Islet precursor cell (in vitro differentiated cells): ENCODE data around the gene ZDHHC14.
"Not testable (repeated sequence)": the region's sequence is repeated elsewhere in the genome, so short reads cannot be mapped to it uniquely, and the experiment has no call there.

ENCODE experiments used
- DNase-seq: peaks from one replicate; pipeline ENCODE4 v3.0.0-alpha.2; 2018

The ZDHHC14 gene

GRCh38 chr6:157407646-157408045 lies 26.7 kb downstream of the ZDHHC14 start:
- no peak for DNase-seq

GRCh38 chr6:157408427-157408826 lies 27.4 kb downstream of the ZDHHC14 start:
- not testable (repeated sequence) for DNase-seq

DNA sequence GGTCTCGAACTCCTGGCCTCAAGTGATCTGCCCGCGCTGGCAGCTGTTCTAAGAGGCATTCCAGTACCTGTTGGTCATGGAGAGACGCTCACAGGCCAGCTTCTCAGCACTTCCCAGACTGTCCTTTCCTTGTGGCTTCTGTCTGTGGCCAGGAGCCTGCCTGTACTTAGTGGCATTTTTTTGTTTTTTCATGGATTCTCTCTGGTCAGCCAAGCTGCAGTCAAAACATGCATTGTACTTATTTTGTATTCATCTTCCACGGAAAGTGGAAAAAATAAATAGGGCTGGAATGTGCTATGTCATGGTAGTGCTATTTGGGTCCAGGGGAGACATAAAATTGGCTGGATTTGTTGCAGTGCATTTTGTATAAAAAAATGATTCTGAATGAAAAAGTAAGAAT lies 29.1 kb downstream of the ZDHHC14 start:
- peak; percentile 48 for DNase-seq

DNA sequence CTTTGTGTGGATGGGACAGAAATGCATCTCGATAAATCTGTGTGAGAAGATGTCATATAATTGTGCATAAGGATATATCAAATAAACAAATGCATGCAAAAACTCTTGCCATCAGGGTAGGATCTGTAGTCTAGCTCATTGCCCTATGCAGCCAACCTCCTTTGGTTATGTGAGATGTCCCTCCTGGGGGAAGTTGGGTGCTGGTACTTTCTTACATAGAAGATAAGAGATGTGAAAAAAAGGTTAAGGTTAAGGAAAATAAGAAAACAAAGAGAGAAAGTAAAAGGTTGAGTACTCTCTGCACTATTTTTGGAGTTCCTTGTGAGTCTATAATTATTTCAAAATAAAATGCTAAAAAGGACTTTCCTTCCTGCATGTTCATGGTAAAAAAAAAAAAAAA lies 30.4 kb downstream of the ZDHHC14 start:
- DNase-seq = peak; percentile 2

DNA sequence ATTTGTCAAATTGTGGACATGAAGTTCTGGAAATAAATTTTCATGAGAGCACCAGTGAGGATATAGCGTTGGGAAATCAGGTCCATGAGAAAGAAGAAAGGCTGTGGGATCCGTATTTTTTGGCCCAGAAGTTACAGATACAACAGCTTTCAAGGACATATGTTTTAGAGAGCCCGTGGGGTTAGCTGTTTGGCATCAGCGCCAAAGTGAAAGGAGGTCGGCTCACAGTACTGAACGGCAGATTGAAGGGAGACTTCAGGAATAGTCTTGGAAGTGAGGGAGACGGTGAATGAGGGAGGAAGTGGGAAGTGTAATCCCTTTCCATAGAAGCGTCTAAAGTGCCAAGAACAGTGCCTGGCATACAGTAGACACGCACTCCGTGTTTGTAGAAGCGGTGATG lies 31.8 kb downstream of the ZDHHC14 start:
- no peak for DNase-seq

- no peak for DNase-seq
These were observed 39.5 kb downstream of the ZDHHC14 start for GRCh38 chr6:157420497-157420896.

GRCh38 chr6:157424491-157425020 lies 43.6 kb downstream of the ZDHHC14 start:
- DNase-seq = no peak

GRCh38 chr6:157427969-157428368 lies 47.0 kb downstream of the ZDHHC14 start:
- no peak for DNase-seq

DNA sequence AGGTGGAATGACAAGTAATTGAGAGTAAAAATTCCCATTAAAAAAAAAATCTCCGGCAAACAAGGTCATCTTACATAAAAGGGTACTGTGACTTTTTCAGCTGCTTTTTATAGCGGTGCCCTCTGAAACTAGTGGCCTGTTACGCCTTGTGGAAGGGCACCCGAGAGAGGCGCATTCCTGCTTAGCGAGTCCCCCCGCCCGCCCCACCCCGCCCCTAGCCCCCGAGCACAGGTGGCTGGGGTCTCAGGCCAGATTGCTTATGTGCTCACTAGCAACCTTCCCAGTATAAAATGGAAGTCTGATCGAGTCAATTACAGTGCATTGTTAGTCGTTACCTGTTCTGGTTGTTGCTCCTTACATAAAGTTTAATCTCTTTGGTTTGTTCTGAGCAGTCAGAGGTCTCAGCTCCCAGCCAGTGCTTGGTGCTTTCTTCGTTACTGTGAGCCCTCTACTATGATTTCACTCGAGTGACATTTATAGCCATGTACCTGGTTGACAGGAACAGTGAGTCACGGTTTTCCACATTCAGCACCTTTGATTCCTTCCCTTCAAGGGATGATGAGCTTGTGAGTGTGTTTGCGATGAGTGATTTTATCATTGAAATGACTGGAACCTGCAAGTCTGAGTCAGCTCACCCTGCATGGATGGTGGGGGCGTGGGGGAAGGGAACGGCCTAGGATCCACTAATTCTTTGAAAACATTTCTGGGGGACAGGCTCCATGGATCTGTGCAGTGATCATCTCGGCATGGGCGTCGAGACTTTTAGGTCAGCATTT lies 47.6 kb downstream of the ZDHHC14 start:
- peak; percentile 90 for DNase-seq

DNA sequence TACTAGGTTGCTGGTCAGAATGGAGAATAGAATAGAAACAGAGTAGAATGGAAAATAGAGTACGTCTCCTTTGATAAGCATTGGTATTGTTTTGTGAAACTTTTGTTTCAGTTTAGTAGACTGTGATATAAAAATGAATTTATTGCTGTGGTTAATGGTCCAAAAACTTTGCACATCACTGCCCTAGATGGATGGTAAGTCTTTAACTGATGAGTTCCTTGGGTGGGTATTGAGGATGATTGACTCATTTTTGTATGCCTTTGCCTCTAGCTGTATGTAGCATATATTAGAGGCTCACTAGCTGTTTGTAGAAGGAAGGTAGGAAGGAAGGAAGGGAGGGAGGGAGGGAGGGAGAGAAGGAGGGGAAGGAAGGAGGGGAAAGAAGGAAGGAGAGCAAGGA lies 48.3 kb downstream of the ZDHHC14 start:
- DNase-seq = no peak

- no peak for DNase-seq
These were observed 49.8 kb downstream of the ZDHHC14 start for GRCh38 chr6:157430834-157431233.

GRCh38 chr6:157432231-157432891 lies 51.4 kb downstream of the ZDHHC14 start:
- no peak for DNase-seq

DNA sequence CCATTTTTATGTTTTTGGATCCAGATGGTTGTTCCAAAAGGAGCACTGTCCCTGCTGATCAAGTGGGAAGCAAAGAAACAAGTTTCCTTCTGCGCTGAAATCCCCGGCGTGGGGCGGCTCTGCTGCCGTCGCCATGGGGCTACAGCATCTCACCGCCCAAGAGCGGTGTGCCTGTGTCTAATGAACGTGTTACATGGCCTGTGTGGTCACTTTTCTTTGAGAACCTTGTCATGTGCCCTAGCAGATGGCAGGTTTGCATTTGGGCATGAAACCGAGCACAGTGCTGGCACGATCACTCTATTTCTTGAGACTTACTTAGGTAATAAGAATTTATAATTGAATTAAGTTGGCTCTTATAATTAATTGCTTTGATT lies 51.9 kb downstream of the ZDHHC14 start:
- DNase-seq = no peak

DNA sequence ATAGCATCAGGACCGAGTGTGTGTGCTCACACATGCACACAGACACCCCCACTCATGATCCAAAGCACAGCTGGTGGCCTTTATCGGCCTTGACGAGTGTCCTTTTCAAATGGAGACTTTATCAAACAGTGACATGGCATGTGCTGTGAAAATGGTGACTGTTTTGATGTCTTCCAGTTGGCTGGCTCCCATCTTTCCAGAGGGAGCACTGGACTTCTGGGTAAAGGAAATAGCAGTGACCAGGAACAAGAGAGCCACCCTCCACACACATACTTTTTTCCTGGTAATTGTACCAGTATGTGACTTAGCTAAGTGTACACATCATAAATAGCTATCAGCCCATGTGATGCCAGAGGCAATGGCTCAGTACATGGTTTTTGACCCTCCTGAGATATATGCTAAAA lies 52.7 kb downstream of the ZDHHC14 start:
- no peak for DNase-seq

- no peak for DNase-seq
These were observed 53.5 kb downstream of the ZDHHC14 start for GRCh38 chr6:157434349-157435033.

DNA sequence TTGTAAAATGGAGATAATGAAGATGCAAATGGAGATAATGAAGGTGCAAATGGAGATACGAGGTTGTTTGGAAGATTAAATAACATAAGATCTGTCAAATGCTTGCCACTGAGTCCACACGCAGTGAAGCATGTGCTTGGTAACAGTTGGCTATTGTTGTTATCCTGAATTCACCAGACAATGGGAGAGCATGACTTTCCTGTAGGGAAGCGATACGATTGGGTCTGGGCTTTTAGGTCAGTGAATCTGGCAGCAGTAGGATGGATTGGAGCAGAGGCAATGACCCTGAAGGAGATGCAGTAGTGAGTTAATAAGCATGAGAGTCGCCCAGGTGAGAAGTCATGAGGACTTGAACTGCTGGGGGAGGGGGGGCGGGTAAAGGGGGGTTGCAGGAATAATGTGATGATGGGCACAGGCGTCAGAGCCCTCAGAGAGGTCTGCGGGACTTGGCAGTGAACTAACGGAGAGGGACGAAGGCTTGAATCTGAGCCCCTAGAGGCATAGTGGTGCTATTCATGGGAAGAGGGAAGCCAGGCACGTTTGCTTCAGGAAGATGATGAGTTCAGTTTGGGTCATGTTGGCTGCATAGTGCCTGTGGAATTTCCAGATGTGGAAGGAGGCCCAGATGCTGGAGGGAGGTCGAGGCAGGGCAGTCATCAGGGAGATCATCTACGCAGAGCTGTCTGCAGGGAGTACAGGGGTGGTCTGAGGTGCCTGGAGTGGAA lies 55.4 kb downstream of the ZDHHC14 start:
- DNase-seq = no peak

DNA sequence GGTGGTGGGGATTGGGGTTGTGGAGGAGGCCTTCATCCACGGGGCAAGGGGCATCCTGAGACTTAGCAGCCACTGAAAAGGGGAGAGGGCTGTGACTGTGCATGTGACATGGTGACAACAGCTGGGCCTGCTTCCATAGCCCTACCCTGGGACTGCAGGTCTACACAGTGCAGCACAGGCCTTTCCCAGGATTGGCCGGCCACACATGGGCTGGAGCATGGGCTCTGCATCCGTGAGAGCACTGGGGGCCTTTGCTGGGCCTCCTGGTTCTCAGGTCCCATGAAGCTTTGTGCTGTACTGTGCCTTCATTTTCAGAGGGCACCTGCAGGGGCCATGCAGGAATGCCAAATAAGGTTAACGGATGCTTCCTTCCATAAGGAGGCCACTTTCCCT lies 56.0 kb downstream of the ZDHHC14 start:
- no peak for DNase-seq

GRCh38 chr6:157438611-157439111 lies 57.7 kb downstream of the ZDHHC14 start:
- DNase-seq = no peak

GRCh38 chr6:157440171-157440570 lies 59.2 kb downstream of the ZDHHC14 start:
- no peak for DNase-seq

DNA sequence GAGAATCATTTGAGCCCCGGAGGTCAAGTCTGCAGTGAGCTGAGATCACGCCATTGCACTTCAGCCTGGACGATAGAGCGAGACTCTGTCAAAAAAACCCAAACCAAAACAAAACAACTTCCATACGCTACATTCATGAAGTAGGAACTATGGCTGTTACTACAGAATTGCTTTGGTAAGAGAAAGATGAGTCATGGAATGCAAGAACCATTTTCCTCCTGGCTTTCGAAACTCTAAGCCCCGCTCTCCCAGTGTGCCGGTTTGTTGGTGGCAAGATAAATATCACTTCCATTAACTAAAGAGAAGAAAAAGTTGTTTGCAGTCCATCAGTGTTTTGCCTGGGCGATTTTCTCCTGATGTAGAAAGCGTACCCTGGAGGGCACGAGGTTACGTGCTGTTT lies 61.3 kb downstream of the ZDHHC14 start:
- no peak for DNase-seq

DNA sequence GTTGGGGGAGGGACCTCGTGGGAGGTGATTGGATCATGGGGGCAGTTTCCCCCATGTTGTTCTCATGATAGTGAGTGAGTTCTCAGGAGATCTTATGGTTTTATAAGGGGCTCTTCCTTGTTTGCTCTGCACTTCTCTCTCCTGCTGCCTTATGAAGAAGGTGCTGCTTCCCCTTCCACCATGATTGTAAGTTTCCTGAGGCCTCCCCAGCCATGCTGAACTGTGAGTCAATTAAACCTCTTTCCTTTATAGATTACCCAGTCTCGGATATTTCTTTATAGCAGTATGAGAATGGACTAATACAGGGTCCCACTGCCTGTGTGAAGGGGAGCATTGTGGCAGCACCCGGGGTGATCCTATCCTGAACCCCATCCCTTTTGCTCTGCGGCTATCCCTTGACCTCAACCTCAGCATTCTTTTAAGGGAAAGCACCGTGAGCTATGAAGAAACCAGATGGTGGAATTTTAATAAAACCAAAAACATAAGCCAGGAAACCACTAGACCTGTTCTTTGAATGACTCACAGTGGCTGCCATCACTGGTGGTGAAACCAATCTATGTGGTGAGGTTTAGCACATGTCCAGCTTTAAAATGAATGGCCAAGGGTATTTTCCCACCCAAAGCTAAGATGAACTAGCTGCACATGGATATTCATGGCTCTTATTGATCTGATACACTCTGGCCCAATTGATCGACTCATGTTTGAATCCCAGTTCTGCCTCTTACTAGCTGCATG lies 62.2 kb downstream of the ZDHHC14 start:
- DNase-seq = no peak
